Natural killer cell (primary cell): ENCODE results near the gene TANGO6. TPM values are rescaled to one million over a fixed set of nuclear protein-coding genes. Genes with fewer than 3 reads are reported as not detected.
"Not testable (repeated sequence)": the region's sequence is repeated elsewhere in the genome, so short reads cannot be mapped to it uniquely, and the experiment has no call there.

Experiments
- ATAC-seq, 3 donors: fragments of 150-1000 bp in 2 of 3; fragments of 200-7000 bp in 1 of 3; cut with Tn5 transposase; 1 replicate in 1 of 3; 2 replicates in 2 of 3; pipeline ENCODE4 v1.10.0; 2021; ENCODE audit warnings: mild to moderate bottlenecking in 2 of 3, moderate library complexity in 2 of 3
- DNase-seq, 2 donors: peaks; one replicate each; pipeline versions ENCODE4 v3.0.0 to v3.0.0-alpha.2; 2013 to 2021; ENCODE audit warnings: mixed read lengths in 1 of 2
- H3K27ac ChIP-seq: one replicate; pipeline ENCODE4 v1.5.1; 2013; ENCODE audit warnings: mild to moderate bottlenecking, low read length
- H3K27me3 ChIP-seq: one replicate; pipeline ENCODE4 v1.6.1; 2013; ENCODE audit warnings: low read length; ENCODE audit not compliant: control insufficient read depth, insufficient read depth
- H3K36me3 ChIP-seq: one replicate; pipeline ENCODE4 v1.6.1; 2013; ENCODE audit warnings: low read length; ENCODE audit not compliant: control insufficient read depth, insufficient read depth
- H3K4me1 ChIP-seq: one replicate; pipeline ENCODE4 v1.6.1; 2013; ENCODE audit warnings: low read length; ENCODE audit not compliant: control insufficient read depth, insufficient read depth
- H3K4me3 ChIP-seq: one replicate; pipeline ENCODE4 v1.5.1; 2013; ENCODE audit warnings: low read length
- H3K9me3 ChIP-seq: one replicate; pipeline ENCODE4 v1.6.1; 2013; ENCODE audit warnings: low read length; ENCODE audit not compliant: control insufficient read depth, insufficient read depth
- H3K27ac Mint-ChIP-seq, 2 donors: one replicate each; pipeline ENCODE4 v1.8.0; 2022; ENCODE audit warnings: mild to moderate bottlenecking in 2 of 2, mixed read lengths in 2 of 2, moderate library complexity in 1 of 2
- H3K27me3 Mint-ChIP-seq, 2 donors: one replicate each; pipeline ENCODE4 v1.8.0; 2022; ENCODE audit warnings: low read depth in 2 of 2, mixed read lengths in 2 of 2
- H3K36me3 Mint-ChIP-seq: one replicate; pipeline ENCODE4 v1.8.0; 2022; ENCODE audit warnings: mixed read lengths
- H3K4me1 Mint-ChIP-seq, 2 donors: one replicate each; pipeline ENCODE4 v1.8.0; 2022; ENCODE audit warnings: mixed read lengths in 2 of 2
- H3K4me3 Mint-ChIP-seq: one replicate; pipeline ENCODE4 v1.8.0; 2022; ENCODE audit warnings: mild to moderate bottlenecking, moderate library complexity, mixed read lengths
- H3K9me3 Mint-ChIP-seq, 2 donors: one replicate each; pipeline ENCODE4 v1.8.0; 2022; ENCODE audit warnings: mixed read lengths in 2 of 2
- WGBS: methylation state at CpG from one replicate; pipeline ENCODE4 v1.1.7; 2013; ENCODE audit warnings: missing lambda C conversion rate; ENCODE audit not compliant: insufficient coverage; 5-methylcytosine and 5-hydroxymethylcytosine counted together
- intact Hi-C: fragments of 100-400 bp; cut with micrococcal nuclease; formaldehyde crosslinking; loops from one replicate; pipeline ENCODE4 v1.14.2; 2022
- total RNA-seq, 4 donors: library from RNA; stranded (reverse); fragments of 120-200 nt in 1 of 4; gene quantifications; one replicate each; pipeline versions ENCODE4 v1.2.3 to v1.2.4, GENCODE V29; 2013 to 2022
- TF ChIP-seq, protein P1 (sequence below): fragments of 200-600 bp; IDR thresholded peaks from one replicate; pipeline ENCODE4 v1.8.0; 2022; ENCODE audit warnings: antibody characterized with exemption

TANGO6 gene
- total RNA-seq, 3 donors from 2014 or later (not counting 1 experiment from before 2014, with no cell fraction given): 21.2 to 27.3 (median 23.9) TPM

- ATAC-seq: no peak
- intact Hi-C loops: no loop called here
- no peak overlapping the region for H3K27ac Mint-ChIP-seq
- no peaks in the 10 kb centered on the region for H3K4me1 Mint-ChIP-seq
- no peaks in the 10 kb centered on the region for H3K9me3 Mint-ChIP-seq
- no peaks in the 10 kb centered on the region for H3K36me3 Mint-ChIP-seq
- Histone ChIP-seq H3K4me1 (no peaks in the 10 kb centered on the region), H3K4me3 (no peak overlapping the region), H3K27ac (no peak overlapping the region), H3K27me3 (no peaks in the 10 kb centered on the region), H3K36me3 (no peaks in the 10 kb centered on the region), H3K9me3 (no peaks in the 10 kb centered on the region)
- TF ChIP-seq, protein P1, sequence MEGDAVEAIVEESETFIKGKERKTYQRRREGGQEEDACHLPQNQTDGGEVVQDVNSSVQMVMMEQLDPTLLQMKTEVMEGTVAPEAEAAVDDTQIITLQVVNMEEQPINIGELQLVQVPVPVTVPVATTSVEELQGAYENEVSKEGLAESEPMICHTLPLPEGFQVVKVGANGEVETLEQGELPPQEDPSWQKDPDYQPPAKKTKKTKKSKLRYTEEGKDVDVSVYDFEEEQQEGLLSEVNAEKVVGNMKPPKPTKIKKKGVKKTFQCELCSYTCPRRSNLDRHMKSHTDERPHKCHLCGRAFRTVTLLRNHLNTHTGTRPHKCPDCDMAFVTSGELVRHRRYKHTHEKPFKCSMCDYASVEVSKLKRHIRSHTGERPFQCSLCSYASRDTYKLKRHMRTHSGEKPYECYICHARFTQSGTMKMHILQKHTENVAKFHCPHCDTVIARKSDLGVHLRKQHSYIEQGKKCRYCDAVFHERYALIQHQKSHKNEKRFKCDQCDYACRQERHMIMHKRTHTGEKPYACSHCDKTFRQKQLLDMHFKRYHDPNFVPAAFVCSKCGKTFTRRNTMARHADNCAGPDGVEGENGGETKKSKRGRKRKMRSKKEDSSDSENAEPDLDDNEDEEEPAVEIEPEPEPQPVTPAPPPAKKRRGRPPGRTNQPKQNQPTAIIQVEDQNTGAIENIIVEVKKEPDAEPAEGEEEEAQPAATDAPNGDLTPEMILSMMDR: no peak
- no peaks in the 10 kb centered on the region for H3K27me3 Mint-ChIP-seq
- WGBS: 83% methylated on average over 2 of the region's 3 CpGs
- DNase-seq: no peak
- no peak overlapping the region for H3K4me3 Mint-ChIP-seq
Observed at GRCh38 chr16:69056421-69056820, 213.1 kb downstream of the TANGO6 start.

- DNase-seq (no peak), ATAC-seq (no peak)
- no peak overlapping the region for H3K27ac Mint-ChIP-seq
- intact Hi-C loops: no loop called here
- H3K4me3 Mint-ChIP-seq: no peak overlapping the region
- Histone ChIP-seq H3K36me3 (no peaks in the 10 kb centered on the region), H3K4me1 (no peaks in the 10 kb centered on the region), H3K4me3 (no peak overlapping the region), H3K27ac (no peak overlapping the region), H3K27me3 (no peaks in the 10 kb centered on the region), H3K9me3 (no peaks in the 10 kb centered on the region)
- H3K27me3 Mint-ChIP-seq: no peaks in the 10 kb centered on the region
- WGBS: 61% methylated on average over 11 of the region's 11 CpGs
- no peaks in the 10 kb centered on the region for H3K9me3 Mint-ChIP-seq
- TF ChIP-seq, protein P1: no peak
- no peaks in the 10 kb centered on the region for H3K4me1 Mint-ChIP-seq
- H3K36me3 Mint-ChIP-seq: no peaks in the 10 kb centered on the region
Observed at GRCh38 chr16:69057400-69058378, 214.4 kb downstream of the TANGO6 start.

- not testable (repeated sequence) for H3K4me3 Mint-ChIP-seq
Observed at GRCh38 chr16:69063491-69063890, 220.2 kb downstream of the TANGO6 start.

GRCh38 chr16:69064124-69064763, 220.9 kb downstream of the TANGO6 start:
- Mint-ChIP-seq H3K4me3 (no peak overlapping the region), H3K4me1 (no peaks in the 10 kb centered on the region), H3K9me3 (no peaks in the 10 kb centered on the region), H3K27ac (no peak overlapping the region), H3K36me3 (no peaks in the 10 kb centered on the region), H3K27me3 (no peaks in the 10 kb centered on the region)
- no peak overlapping the region for H3K4me3 ChIP-seq
- DNase-seq (no peak), ATAC-seq (no peak)
- H3K27ac ChIP-seq: no peak overlapping the region
- TF ChIP-seq, protein P1: no peak
- H3K9me3 ChIP-seq: no peaks in the 10 kb centered on the region
- H3K36me3 ChIP-seq: peaks cover 2% of the 10 kb centered on the region
- no peaks in the 10 kb centered on the region for H3K4me1 ChIP-seq
- 80% methylated on average over 1 of the region's 2 CpGs for WGBS
- intact Hi-C loops: no loop called here
- no peaks in the 10 kb centered on the region for H3K27me3 ChIP-seq

More at GRCh38 chr16:69063491-69063890, 220.2 kb downstream of the TANGO6 start:
- intact Hi-C loops, H3K27ac ChIP-seq, H3K36me3 Mint-ChIP-seq, H3K4me1 ChIP-seq, H3K4me3 ChIP-seq, H3K4me1 Mint-ChIP-seq, H3K27me3 ChIP-seq, H3K36me3 ChIP-seq, H3K9me3 ChIP-seq, H3K27me3 Mint-ChIP-seq, ATAC-seq, DNase-seq, H3K27ac Mint-ChIP-seq, H3K9me3 Mint-ChIP-seq: not testable (repeated sequence)
- WGBS: 98% methylated on average over 4 of the region's 8 CpGs
